AG10803 (cell line): ENCODE data around the gene WIPI1.
A peak's percentile ranks its signal among the peaks of the same experiment; 100 is the strongest.

ENCODE experiments used
- DNase-seq: peaks from one replicate; pipeline ENCODE4 v3.0.0; 2010; ENCODE audit warnings: low read depth
- H3K4me3 ChIP-seq: 2 replicates; pipeline ENCODE4 v1.5.1; 2011; ENCODE audit warnings: mild to moderate bottlenecking, low read length, control low read depth
- CTCF ChIP-seq: conservative IDR thresholded peaks from 2 replicates; pipeline ENCODE4 v1.5.1; 2011; ENCODE audit warnings: mild to moderate bottlenecking, low read length, control low read depth, inconsistent platforms

Gene WIPI1

DNA sequence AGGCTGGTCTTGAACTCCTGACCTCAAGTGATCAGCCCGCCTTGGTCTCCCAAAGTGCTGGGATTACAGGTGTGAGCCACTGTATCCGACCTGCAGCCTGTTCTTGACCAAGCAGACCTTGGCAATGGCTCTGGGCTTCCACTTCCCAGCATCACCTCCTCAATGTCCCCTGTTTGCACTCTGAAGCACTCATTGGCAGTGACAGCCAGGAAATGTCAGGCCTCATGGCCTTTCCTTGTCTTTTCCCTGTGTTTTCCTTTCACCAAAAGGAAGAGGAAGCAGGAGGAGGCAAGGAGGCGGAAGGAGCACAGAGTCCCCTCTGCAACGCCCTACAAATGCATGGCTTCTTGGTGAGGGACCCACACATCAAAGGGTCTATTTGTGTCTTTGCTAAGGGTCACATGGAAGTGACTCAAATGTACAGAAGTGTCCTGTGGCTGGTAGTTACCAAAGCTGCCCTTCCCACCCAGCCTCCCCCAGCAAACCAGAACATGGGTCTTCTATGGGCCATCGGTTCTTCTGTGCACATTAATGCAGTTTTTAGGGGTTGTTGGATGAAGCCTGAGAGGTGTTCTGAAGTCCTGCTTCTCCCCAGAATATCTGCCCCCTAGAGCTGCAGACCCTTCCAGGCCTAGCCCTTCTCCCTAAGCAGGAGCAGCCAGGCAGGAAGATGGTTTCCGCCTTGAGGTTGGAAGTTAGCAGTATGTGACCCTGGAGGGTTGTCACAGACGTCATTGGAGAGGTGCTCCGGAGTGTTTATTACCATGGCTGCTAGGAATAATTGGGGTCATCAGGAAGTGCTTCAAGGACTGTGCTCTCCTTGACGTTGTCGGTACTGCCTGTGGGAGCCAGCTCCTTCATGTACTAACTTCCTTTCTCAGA lies 60.8 kb downstream of the WIPI1 start:
- no peak for TF ChIP-seq CTCF
- no peak for DNase-seq
- H3K4me3 ChIP-seq: no peak overlapping the region

- no peak for TF ChIP-seq CTCF
These were observed 62.5 kb downstream of the WIPI1 start for GRCh38 chr17:68394608-68395331.

DNA sequence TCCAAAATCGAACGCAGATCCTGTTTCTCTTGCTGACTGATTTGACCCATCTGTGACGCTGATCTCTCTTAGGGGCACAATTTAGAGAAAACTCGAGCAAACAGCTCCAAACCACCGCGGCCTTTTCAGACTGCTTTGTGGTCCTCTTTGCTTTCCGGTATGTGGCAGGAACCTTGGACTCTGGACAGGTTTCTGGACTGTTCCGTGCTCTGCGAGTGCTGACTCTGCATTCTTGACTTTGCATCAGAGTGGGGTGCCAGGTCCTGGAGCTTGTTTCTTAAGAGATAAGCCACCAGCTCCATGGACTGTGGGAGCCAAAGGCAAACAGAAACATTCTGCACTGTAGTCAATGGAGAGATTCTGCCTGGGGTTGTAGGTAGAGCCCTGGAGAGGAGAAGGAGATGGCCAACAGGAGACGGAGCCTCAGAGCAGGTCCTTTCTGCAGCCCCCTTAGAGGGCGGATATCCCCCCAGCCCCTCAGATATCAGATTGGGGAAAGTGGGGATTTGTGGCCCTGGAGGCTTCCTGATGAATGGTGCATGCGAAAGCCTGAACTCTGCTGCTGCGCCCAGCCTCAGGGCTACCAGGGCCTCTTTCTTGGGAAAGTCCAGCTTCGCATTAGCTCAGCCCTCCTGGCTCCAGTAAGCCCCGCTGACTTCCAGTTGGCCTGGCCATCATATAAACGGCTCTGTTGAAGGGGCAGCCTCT lies 65.6 kb downstream of the WIPI1 start:
- H3K4me3 ChIP-seq: no peak overlapping the region
- peak; percentile 38 for DNase-seq
- TF ChIP-seq CTCF: no peak

More at GRCh38 chr17:68394608-68395331, 62.5 kb downstream of the WIPI1 start:
- DNase-seq: no peak
- no peak overlapping the region for H3K4me3 ChIP-seq

- no peak overlapping the region for H3K4me3 ChIP-seq
- TF ChIP-seq CTCF: no peak
- peak; percentile 31 for DNase-seq
These were observed 66.3 kb downstream of the WIPI1 start for GRCh38 chr17:68390888-68391545.

DNA sequence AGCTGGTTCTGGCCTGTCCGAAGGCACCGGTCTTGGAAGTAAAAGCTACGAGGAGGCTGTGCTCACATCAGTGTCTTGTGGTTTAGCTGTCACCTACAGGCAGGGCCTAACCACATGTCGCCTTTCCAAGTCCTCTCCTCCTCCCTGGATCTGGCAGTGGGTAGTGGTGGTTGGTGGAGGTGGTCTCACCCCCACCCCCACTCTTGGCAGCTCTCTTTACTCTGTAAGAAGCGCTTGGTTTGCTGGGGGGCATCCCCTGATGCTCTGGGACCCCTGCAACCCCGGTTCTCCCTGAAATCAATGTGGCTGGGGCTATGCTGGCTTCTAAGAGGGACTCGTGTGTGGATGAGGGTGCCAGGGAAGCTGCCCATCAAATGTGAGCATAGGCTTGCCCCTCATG lies 68.3 kb downstream of the WIPI1 start:
- no peak for TF ChIP-seq CTCF
- H3K4me3 ChIP-seq: no peak overlapping the region
- DNase-seq: no peak

DNA sequence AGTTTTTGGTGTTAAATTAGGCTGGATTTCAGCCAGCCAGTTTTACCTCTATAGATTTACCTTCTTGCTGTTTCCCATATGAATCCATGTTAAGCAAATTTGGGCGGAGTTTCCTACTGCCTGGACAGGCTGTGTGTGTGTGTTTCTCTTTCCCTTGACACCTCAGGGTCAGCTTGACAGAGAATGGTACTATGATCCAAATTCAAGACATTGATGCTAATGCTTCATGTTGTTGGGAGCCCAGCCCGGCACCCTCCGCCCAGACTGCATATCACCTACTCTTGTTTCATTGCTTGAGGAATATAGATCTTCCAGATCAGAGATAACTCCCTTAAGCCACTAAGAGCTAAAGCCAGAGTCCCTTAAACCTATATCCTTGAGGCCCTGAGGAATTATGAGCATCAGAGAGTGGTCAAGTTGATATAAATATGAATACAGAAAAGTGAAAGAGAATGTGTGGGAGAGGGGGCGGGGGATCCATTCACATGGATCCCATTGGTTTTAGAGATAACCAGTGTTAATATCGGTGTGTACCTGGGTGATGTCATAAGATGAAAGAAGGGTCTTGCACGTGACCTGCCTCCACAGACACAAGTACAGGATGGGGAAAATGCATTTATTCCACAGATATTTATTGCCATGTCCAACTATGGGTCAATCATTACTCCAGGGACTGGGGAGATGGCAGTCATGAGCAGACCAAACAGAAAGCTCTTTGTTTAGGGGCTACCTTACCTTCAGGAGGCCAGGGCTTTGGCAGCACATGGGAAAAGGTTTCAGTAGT lies 69.7 kb downstream of the WIPI1 start:
- H3K4me3 ChIP-seq: no peak overlapping the region
- DNase-seq: no peak
- TF ChIP-seq CTCF: no peak
